CD4-positive, alpha-beta T cell treated with Interleukin-6 at 100 ng/mL for 8 hours (primary cell): ENCODE results near the gene VPS29.
"Not testable (repeated sequence)": the region's sequence is repeated elsewhere in the genome, so short reads cannot be mapped to it uniquely, and the experiment has no call there.

ENCODE experiments used
- DNase-seq: peaks from one replicate; pipeline ENCODE4 v3.0.0-alpha.2; 2020; ENCODE audit warnings: mixed read lengths, low spot score

The VPS29 gene

DNA sequence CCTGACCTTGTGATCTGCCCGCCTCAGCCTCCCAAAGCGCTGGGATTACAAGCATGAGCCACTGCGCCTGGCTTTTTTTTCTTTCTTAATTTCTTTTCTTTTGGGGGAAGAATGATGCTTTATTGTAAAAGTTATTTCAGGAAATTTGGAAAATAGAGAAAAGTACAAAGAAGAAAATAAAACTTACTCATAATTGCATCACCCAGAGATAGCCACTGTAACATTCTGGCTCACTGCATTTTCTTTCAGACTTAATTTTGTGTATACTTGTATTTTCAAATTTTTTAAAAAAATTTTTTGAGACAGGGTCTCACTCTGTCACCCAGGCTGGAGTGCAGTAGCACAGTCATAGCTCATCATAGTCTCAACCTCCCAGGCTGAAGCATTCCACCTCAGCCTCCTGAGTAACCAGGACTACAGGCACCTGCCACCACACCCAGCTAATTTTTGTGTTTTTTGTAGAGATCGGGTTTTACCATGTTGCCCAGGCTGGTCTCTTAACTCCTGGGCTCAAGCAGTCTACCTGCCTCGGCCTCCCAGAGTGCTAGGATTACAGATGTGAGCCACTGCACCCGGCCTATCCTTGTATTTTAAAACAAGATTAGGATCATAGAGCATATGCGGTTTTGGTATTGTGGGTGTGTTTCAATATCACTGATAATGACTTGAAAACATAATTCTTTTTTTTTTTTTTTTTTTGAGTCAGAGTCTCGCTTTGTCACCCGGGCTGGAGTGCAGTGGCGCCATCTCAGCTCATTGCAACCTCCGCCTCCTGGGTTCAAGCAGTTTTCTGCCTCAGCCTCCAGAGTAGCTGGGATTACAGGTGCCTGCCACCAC lies 19.2 kb upstream of the VPS29 start:
- DNase-seq = not testable (repeated sequence)

DNA sequence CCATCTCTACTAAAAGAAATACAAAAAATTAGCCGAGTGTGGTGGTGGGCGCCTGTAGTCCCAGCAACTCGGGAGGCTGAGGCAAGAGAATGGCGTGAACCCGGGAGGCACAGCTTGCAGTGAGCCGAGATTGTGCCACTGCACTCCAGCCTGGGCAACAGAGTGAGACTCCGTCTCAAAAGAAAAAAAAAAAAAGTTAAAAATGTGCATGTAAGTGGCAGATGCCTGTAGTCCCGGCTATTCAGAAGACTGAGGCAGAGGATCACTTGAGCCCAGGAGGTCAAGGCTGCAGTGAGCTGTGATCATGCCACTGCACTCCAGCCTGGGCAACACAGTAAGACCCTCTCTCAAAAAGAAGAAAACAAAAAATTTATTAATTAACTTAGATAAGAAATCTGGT lies 16.1 kb upstream of the VPS29 start:
- not testable (repeated sequence) for DNase-seq

DNA sequence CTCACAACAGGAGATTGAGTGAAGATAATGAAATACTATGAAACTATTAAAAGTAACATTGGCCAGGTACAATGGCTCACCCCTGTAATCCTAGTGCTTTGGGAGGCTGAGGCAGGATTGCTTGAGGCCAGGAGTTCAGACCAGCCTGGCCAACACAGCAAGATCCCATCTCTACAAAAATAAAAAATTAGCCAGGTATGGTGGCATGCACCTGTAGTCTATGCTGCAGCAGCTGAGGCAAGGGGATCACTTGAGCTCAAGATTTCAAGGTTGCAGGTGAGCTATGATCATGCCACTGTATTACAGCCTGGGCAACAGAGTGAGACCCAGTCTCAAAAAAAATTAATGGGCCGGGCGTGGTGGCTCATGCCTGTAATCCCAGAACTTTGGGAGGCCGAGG lies 15.1 kb upstream of the VPS29 start:
- DNase-seq = no peak

DNA sequence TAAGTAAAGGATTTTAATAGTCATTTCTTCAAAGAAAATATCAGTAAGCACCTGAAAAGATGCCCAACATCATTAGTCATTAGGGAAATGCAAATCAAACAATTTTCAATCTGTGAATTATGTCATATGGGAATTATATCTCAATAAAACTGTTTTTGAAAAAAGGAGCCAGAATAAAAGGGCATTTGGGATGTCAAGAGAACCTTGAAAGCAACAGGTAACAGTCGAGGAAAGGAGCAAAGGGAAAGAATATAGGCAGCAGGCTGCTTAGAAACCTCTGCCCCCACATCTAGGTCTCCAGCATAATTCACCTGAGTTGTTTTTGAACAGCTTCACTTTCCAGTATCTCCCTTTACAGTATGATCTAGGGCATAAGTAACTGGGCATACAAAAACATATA lies 12.5 kb upstream of the VPS29 start:
- DNase-seq = no peak

DNA sequence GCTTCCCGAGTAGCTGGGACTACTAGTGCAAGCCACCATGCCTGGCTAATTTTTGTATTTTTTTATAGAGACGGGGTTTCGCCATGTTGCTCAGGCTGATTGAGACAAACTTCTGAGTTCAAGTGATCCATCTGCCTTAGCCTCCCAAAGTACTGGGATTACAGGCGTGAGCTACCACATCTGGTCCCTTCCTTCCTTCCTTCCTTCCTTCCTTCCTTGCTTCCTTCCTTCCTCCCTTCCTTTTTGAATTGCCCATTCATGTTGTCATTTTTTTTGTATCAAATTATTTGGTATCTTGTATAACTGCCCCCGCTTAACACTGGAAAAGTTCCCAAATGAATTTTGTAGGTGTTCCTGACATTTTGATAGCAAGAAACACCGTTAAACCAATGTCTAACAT lies 11.9 kb upstream of the VPS29 start:
- no peak for DNase-seq

DNA sequence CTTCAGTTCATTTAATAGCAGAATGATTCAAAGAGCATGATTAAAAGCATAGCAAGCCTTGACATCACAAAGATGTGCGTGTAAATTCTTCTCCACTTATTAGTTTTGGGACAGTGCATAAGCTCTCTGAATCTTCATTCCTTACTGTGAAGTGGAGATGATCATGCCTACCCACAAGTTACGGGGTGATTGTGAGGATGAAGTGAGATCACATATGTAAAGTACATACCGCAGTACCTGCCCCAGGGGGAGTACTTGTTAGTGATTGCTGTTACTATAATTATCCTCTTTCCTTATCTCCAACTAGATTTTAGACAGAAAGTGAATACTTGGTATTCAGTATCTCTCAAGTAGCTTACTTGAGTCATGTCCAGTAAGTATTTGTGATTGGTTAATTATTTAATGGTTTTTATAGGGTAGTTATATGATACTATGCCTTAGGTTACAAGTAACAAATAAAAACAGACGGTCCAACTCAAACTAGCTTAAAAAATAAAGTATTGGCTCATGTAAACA lies 6.2 kb upstream of the VPS29 start:
- DNase-seq = no peak

DNA sequence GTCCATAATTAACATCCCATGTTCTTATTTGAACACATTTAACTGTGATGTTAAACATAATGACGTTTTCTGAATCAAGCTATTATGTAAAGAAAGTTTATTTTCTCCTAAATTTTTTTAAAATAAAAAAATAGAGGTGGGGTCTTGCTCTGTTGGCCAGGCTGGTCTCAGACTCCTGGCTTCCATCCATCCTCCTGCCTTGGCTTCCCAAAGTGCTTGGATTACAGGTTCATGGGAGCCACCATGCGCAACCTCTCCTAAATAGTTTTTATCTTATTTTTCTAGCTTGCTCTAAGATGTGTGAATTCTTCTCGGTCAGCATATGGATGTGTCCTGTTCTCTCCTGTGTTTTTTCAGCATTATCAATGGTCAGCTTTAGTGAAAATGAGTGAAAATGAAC lies 3.4 kb upstream of the VPS29 start:
- no peak for DNase-seq

DNA sequence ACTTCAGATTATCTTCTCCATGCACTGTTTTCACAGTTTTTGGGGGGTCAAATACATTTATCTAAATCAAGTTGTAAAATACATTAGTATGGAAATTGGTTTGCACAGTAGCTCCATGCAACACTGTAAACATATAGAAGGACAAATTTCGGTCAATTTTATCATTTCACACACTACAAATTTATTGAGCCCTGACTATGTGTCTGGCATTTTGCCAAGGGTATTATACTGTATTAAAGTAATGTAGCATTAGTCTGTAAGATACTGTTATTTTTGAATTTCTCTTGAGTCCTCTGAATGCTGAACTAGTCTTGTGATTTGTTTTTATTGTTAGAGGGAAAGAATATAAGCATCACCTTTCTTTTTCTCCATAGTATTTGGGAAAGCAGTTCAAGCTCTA lies 1.5 kb upstream of the VPS29 start:
- DNase-seq = no peak

DNA sequence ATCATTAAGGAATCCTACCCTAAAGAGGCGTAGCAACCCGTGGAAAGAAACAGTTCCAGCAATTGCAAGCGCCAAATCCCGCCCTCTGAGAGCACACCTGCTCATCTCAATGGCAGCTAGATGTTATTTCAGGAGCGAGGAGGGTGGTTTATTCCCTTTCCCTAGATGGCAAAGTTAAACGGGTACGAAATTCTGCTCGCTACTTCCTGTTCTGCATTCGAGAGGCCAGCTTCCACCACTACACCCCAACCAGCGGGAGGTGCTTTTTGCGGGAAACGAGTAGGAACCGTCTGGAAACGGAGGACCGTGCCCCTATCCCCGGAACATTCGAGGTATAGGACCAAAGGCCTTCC lies 536 bp downstream of the VPS29 start:
- peak; percentile 28 for DNase-seq

DNA sequence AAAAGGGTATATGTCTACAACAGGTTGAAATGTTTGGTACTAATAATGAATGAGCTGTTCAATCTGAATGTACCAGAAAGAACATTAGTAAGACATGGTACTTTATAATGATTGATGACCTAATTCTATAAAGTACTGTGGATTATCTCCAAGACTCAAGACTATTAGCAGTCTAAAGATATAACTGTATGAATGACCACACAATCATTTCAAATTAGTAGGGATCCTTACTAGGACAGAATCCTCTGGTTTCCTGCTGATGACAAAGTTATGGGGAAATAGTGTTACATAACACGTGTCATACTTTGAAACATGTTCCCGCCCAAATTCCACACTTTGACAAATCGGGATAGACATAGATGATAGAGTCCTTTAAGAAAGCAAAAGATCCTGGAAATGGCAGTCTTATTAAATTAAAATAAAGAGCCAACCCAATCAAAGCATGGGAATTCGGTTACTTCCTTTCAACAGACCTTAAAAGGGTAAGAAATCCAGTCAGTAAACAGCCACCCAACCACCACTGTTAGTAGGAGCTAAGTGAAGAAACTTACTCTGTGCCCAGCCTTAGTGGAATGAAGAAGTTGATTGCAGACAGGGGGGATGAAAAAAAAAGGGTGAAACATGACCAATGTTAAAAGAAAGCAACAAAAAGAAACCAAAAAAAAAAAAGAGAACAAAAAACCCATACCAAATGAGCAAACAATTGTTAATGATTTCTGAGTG lies 2.8 kb downstream of the VPS29 start:
- no peak for DNase-seq

DNA sequence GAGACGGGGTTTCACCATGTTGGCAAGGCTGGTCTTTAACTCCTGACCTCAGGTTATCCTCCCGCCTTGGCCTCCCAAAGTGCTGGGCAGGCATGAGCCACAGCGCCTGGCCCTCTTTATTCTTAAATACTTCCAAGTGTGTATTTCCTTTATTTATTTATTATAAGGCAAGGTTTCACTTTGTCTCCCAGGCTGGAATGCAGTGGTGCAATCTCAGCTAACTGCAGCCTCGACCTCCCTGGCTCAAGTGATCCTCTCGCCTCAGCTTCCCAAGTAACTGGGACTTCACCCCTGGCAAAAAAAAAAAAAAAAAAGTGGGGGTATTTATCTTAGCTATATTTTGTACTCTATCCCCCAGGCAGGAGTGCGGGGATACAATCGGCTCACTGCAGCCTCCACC lies 26.5 kb downstream of the VPS29 start:
- no peak for DNase-seq

DNA sequence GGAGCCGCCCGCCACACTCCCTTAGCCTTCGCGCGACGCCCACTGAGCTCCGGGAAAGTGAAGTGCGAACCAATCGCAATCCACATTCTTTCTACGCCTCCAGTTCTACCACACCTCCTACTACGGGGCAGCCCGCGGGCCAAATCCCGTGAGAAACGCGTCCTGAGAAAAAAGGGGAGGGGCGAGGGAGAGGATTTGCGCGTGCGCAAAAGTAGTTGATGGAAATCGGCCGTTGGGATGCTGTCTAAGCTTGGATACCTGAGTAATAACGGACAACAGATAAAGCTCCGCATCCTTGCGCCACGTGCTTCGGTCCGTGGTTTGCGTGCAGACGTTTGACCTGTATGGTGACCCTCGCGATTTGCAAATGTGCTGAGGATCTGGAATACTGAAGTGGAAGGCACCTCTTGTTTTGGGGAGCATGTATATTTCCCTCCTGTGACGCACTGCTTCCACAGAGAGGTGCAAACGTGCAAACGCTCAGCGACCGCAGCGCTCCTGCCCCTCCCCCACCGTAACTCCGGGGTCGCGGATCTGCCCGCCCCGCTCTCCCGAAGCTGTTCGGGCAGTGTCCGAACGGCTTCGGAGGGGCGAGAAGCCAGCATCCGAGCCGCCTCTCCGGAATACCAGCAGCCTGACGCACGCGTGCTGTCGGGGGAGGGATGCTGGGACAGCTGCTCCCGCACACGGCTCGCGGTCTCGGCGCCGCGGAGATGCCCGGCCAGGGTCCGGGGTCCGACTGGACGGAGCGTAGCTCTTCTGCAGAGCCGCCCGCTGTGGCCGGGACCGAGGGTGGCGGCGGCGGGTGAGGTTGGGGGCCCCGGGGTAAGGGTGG lies 33.5 kb downstream of the VPS29 start, which contains the start of the genes FAM216A and GPN3:
TSS of gene FAM216A (plus strand) at position 632 of the 835 bp plus-strand sequence. CDS start at position 663, 31 bp downstream.
TSS of gene GPN3 (minus strand) at position 44 of the 835 bp plus-strand sequence. CDS start 54 bp downstream, outside the sequence.
- DNase-seq = peak; percentile 96

DNA sequence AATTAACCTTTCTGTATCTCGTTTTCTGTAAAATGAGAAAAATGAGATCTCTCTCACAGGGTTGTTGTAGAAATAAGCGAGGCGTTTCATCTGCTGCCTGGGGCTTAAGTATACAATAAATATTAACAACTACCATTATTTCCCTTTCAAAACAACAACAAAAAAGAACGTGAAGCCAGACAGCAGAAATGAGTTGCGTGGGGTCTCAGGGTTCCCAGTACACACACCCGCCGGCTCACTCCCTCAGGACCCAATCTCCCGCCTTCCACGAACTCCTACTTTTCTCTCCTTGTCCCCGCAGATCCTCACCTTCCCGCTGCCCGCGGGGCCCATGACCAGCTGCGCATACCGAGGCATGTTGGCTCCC lies 34.1 kb downstream of the VPS29 start:
- DNase-seq = no peak

DNA sequence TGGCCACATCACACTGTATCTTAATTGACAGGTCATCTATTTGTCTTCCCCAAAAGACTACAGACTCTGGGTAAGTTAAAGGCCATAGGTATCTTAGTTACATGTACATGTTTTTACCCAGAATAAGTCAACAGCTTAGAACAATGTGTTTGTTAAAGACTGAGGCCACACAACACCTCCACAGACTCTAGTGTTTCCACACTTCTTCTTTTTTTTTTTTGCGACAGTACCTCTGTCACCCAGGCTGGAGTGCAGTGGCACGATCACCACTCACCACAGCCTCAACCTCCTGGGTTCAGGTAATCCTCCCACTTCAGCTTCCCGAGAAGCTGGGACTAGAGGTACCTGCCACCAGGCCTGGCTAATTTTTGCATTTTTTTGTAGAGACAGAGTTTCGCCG lies 35.1 kb downstream of the VPS29 start:
- DNase-seq = no peak

DNA sequence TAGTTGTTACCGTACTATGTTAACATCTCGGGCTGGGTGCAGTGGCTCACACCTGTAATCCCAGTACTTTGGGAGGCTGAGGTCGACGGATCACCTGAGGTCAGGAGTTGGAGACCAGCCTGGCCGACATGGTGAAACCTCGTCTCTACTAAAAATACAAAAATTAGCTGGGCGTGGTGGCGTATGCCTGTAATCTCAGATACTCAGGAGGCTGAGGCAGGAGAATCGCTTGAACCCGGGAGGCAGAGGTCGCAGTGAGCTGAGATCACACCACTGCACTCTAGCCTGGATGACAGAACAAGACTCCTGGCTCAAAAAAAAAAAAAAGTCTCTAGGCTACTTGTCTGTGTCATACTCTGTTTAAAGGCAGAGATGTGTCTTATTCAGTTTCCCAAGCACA lies 36.1 kb downstream of the VPS29 start:
- DNase-seq = not testable (repeated sequence)

DNA sequence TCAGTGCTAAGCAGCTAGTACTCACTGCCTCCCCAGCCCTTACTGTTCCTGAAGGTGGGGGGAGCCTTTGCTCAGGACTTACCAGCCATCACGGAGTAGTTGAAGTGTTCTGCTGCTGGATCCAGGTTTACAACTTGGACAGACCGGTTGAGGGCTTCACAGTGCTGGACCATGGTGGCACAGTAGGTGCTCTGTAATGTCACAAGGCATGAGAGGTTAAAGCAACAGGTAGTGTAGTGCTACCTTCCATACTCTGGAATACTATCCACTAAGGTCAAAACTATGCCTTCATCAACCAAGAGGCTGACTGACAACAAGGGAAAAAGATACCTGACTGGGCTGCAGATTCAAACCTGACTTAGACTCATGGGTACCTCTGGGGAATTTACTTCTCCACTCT lies 36.9 kb downstream of the VPS29 start:
- no peak for DNase-seq

DNA sequence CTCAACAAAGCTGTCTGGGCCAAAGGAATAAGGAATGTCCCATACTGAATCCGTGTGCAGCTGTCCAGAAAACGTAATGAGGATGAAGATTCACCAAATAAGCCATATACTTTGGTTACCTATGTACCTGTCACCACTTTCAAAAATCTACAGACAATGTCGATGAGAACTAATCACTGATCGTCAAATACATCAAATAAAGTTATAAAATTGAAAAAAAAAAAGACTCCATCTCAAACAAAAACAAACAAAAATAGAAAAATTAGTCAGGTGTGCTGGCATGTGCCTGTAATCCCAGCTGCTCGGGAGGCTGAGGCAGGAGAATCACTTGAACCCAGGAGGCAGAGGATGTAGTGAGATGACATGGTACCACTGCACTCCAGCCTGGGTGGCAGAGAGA lies 40.7 kb downstream of the VPS29 start:
- not testable (repeated sequence) for DNase-seq

DNA sequence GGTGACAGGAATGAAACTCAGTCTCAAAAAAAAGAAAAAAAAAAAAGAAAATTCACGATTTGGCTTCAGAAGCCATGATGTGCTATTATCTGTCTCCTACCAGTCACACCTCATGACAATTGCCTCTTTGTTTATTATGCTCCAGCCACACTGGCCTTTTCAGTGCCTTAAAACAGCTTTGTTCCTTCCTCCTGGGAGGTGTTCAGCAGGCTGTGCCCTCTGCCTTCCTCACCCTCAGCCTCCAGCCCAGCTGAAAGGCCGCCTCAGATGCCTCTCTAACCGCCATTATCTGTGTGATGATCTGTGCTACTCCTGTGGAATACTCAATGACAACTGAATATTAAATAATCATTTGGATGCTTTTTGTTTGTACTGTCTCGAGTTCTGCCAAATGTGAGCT lies 43.2 kb downstream of the VPS29 start:
- DNase-seq = no peak

DNA sequence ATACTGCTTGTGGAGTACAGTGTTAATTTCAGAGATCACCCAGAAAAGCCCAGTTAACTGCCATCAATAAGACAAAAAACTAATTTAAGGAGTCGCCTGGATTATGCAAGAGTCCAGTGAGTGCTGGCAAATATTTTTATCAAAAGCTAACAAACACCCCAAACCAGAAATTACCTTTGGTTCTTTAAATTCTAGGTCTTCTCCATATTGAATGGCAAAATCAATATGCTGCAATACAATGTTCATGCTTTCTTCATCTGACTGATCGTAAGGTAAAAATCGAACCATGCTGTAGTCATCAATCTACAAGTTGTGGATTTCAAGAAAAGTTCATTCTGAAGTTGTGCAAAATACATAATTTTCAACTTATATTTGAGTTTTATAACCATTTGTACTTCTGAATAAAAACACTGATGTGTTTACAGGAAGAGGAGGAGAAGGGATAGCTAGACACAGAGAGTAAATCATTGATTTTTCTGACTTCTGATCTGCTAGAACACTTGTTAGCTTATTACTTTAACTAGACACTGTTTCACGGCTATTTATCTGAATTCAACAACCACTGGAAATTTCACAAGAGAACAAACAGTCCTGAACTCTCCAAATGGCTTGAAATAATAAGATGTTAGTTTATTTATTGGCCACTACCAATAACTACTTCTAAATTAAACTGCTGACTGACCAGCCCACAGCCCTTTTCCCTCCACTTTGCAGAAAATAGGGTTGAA lies 48.2 kb downstream of the VPS29 start:
- DNase-seq = no peak

DNA sequence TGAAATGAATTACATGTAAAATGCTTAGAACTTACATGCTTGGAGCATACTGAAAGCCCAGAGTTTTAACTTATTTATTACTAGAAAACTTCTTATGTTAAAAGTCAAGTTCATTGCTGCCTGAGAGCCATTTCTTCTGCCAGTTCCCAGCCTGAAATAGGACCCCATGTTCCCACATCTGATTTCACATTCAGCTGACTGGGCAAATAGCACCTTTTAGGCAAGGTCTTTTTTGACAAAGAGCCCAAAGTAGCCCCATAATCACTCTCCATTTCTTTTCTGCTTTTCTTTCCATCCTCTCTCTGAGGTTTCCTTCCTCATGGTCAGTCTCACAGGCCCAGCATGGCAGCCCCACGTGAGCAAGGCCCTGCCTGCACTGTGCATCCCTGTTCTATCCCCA lies 50.6 kb downstream of the VPS29 start:
- no peak for DNase-seq

DNA sequence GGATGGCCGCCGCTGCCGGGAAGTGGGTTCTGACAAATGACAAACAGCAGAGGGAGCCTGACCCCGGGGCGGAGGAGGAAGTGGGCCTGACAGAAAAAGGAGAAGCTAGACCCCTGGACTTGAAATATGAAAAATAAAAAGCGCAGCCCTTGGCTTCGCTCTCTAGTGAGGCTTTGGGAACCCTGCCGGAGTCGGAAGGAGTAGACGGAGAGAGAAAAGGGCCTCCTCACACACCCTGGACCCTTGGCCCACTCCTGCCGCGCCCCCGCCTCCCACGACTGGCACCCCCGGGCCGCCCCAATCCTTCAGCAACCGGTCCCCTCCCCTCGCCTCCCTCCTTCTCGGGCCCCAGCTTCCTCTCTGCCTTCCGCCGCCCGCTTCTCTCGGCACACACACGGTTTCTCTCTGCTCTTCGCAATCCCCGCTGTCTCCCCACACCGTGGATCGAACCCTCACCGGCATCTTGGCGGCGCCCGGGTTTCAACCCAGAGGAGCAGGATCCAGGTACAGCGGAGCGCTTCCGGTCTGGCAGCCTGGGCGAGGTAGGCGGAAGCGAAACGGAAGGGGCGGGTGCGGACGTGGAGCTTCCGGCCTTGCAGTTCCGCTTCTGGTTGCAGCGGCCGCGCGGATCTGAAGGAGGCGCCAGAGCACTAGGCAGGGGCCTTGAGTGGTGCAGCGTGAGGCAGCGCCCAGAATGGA lies 52.0 kb downstream of the VPS29 start, which contains the start of gene ARPC3:
TSS of gene ARPC3 (minus strand) at position 539 of the 699 bp plus-strand sequence. CDS start at position 462, 77 bp downstream.
- DNase-seq = peak; percentile 94
